Skeletal muscle satellite cell (primary cell): Measurements from ENCODE around the gene CNTN6. TPM values are rescaled to one million over a fixed set of nuclear protein-coding genes. Genes with fewer than 3 reads are reported as not detected.

Experiments
- H3K27me3 ChIP-seq: 2 replicates; pipeline ENCODE4 v1.7.0; 2013; ENCODE audit warnings: low read length; ENCODE audit not compliant: control insufficient read depth, insufficient read depth
- H3K36me3 ChIP-seq: 2 replicates; pipeline ENCODE4 v1.7.0; 2013; ENCODE audit warnings: mild to moderate bottlenecking, control low read depth, low read length; ENCODE audit not compliant: insufficient read depth
- H3K4me1 ChIP-seq: 2 replicates; pipeline ENCODE4 v1.7.0; 2013; ENCODE audit warnings: low read length; ENCODE audit not compliant: control insufficient read depth, insufficient read depth
- H3K4me2 ChIP-seq: 2 replicates; pipeline ENCODE4 v1.7.0; 2013; ENCODE audit warnings: mild to moderate bottlenecking, low read length
- H3K4me3 ChIP-seq: 2 replicates; pipeline ENCODE4 v1.7.0; 2013; ENCODE audit warnings: low read length
- H3K9ac ChIP-seq: 2 replicates; pipeline ENCODE4 v1.7.0; 2013; ENCODE audit warnings: mild to moderate bottlenecking, low read depth, low read length, moderate library complexity
- H3K9me3 ChIP-seq: replicated peaks from 2 replicates; pipeline ENCODE4 v1.7.0; 2013; ENCODE audit warnings: mild to moderate bottlenecking, control low read depth, low read length
- small RNA-seq: library from RNA; depleted of rRNA; stranded (forward); fragments of <200 nt; gene quantifications from one replicate; pipeline ENCODE3, GENCODE V24; 2012

Gene CNTN6

DNA sequence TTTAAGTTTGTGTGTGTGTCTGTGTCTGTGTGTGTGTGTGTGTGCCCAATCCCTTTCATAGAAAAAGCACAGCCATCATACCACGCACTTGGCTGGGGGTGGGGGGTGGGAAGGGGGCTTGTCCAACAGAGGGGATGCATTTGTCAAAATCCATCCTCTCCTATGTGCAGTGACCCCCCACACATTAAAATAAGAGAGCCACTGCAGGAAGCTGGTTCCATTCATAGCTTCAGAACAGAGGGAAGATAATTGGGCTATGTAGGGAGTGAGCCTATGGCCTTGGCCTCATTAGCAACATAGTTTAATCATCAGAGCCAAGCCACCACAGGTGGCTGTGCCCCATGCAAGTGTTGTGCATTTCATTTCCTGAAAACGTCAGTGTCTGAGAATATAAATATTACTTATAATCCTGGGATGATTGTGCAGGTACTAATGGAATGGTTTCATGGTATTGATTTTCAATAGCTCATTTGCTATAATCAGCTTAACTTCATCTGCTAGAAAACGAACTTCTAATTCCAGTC is 330.8 kb downstream of the CNTN6 start:
- Histone ChIP-seq H3K9ac (no peak overlapping the region), H3K4me1 (no peaks in the 10 kb centered on the region), H3K9me3 (peaks cover 8% of the 10 kb centered on the region)

DNA sequence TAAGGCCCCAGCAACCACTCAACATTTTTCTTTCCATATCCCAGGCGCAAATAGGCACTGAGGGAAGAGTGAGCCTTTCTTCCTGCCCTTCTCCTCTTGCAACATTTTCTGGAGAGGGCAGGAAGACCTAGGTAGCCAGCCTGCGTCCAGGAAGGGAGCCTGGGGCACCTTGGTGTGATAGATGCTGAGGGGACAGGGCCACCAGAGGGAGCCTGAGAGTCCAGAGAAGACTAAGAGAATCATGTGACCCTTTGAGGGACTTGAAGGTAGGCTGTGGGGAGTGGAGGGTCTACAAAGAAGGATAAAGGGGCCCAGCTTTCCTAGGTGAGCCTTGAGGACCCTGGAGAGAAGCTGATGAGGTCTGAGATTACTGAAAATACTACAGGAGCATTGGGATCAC is 346.6 kb downstream of the CNTN6 start:
- Histone ChIP-seq H3K9ac (no peak overlapping the region), H3K9me3 (peaks cover 6% of the 10 kb centered on the region), H3K4me1 (no peaks in the 10 kb centered on the region), H3K27me3 (no peaks in the 10 kb centered on the region), H3K4me2 (no peak overlapping the region), H3K36me3 (no peaks in the 10 kb centered on the region), H3K4me3 (no peak overlapping the region)

More for the DNA sequence above, 330.8 kb downstream of the CNTN6 start:
- H3K4me3 ChIP-seq, result no peak overlapping the region
- no peak overlapping the region for H3K4me2 ChIP-seq
- no peaks in the 10 kb centered on the region for H3K27me3 ChIP-seq
- H3K36me3 ChIP-seq, result no peaks in the 10 kb centered on the region

- Histone ChIP-seq H3K36me3 (no peaks in the 10 kb centered on the region), H3K9me3 (peaks cover 6% of the 10 kb centered on the region), H3K4me3 (no peak overlapping the region), H3K4me2 (no peak overlapping the region), H3K4me1 (no peaks in the 10 kb centered on the region), H3K27me3 (no peaks in the 10 kb centered on the region), H3K9ac (no peak overlapping the region)
Observed at GRCh38 chr3:1442271-1442670, 349.4 kb downstream of the CNTN6 start.

GRCh38 chr3:1444195-1444594 is 351.4 kb downstream of the CNTN6 start:
- Histone ChIP-seq H3K9me3 (peaks cover 4% of the 10 kb centered on the region), H3K9ac (no peak overlapping the region), H3K27me3 (no peaks in the 10 kb centered on the region), H3K4me2 (no peak overlapping the region), H3K4me1 (no peaks in the 10 kb centered on the region), H3K36me3 (no peaks in the 10 kb centered on the region), H3K4me3 (no peak overlapping the region)

DNA sequence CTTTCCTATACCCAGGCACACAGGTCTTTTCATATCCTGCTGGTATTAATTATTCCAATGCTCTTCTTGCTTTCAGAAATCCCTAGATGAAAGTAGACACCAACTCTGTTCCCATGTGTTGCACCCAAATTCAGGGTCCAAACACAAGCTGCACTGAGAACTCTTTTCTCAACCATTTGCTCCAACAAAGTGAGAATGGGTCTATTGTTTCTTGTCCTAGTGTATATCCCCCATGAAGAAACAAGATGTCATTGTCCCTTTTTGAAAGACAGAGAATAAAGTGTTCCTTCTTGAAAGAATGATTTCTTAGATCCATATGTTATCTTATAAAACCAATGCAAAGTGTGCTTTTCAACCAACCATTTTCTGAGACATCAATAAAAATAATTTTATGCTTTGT is 353.7 kb downstream of the CNTN6 start:
- Histone ChIP-seq H3K4me1 (no peaks in the 10 kb centered on the region), H3K9me3 (no peaks in the 10 kb centered on the region), H3K27me3 (no peaks in the 10 kb centered on the region), H3K36me3 (no peaks in the 10 kb centered on the region), H3K4me3 (no peak overlapping the region), H3K9ac (no peak overlapping the region), H3K4me2 (no peak overlapping the region)

- no peaks in the 10 kb centered on the region for H3K4me1 ChIP-seq
Observed at GRCh38 chr3:1447452-1447851, 354.6 kb downstream of the CNTN6 start.

GRCh38 chr3:1448443-1448842 is 355.6 kb downstream of the CNTN6 start:
- Histone ChIP-seq H3K4me3 (no peak overlapping the region), H3K9me3 (no peaks in the 10 kb centered on the region), H3K9ac (no peak overlapping the region), H3K36me3 (no peaks in the 10 kb centered on the region), H3K4me1 (no peaks in the 10 kb centered on the region), H3K27me3 (no peaks in the 10 kb centered on the region), H3K4me2 (no peak overlapping the region)

More at GRCh38 chr3:1447452-1447851, 354.6 kb downstream of the CNTN6 start:
- Histone ChIP-seq H3K4me2 (no peak overlapping the region), H3K27me3 (no peaks in the 10 kb centered on the region), H3K36me3 (no peaks in the 10 kb centered on the region), H3K4me3 (no peak overlapping the region), H3K9ac (no peak overlapping the region), H3K9me3 (no peaks in the 10 kb centered on the region)

Small RNA genes within 50 kb of the gene (small RNA-seq; reads per million reads assigned to genes)
- not detected for gene CRB3P1
- gene RN7SL120P, result not detected
